M059J (cell line): ENCODE results near the gene DRC7. TPM values are rescaled to one million over a fixed set of nuclear protein-coding genes. Genes with fewer than 3 reads are reported as not detected.

Source experiments
- total RNA-seq: library from RNA; depleted of rRNA; stranded (reverse); fragments of >200 nt; shearing (Covaris generic); gene quantifications from 2 replicates; pipeline ENCODE4 v1.2.3, GENCODE V29; 2014; rRNA removed

Gene DRC7
- total RNA-seq, 1 experiment from 2014 or later = not detected

Other genes starting within 250 kb of the DRC7 start
- 61.3 and 70.7 TPM in 2 replicates for gene CIAPIN1, start 247.4 kb upstream of the DRC7 start, total RNA-seq
- 52.2 and 60.5 TPM in 2 replicates for gene COQ9, start 247.3 kb upstream of the DRC7 start, total RNA-seq
- 239 and 240 TPM in 2 replicates for gene POLR2C, start 232.1 kb upstream of the DRC7 start, total RNA-seq
- 4.3 and 6.2 TPM in 2 replicates for gene DOK4, start 208.3 kb upstream of the DRC7 start, total RNA-seq
- gene CCDC102A, start 158.2 kb upstream of the DRC7 start, total RNA-seq = 7.0 and 16.8 TPM in 2 replicates
- gene ADGRG5, start 152.2 kb upstream of the DRC7 start, total RNA-seq = 0.22 and 0.37 TPM in 2 replicates
- gene ADGRG1, start 66.2 kb upstream of the DRC7 start, total RNA-seq = 16.2 and 20.6 TPM in 2 replicates
- not detected in 2 replicates for gene ADGRG3, start 26.5 kb upstream of the DRC7 start, total RNA-seq
- gene KATNB1, start 41.0 kb downstream of the DRC7 start, total RNA-seq = 27.3 and 38.4 TPM in 2 replicates
- 38.8 and 71.2 TPM in 2 replicates for gene KIFC3, start 107.7 kb downstream of the DRC7 start, total RNA-seq